Suprapubic skin (tissue), 4 donors: ENCODE measurements around the gene OXA1L. TPM values are rescaled to one million over a fixed set of nuclear protein-coding genes. Genes with fewer than 3 reads are reported as not detected.

Experiments used
- DNase-seq, 2 donors: peaks; one replicate each; pipeline ENCODE4 v3.0.0-alpha.2; 2019; ENCODE audit warnings: low spot score in 2 of 2
- H3K27ac ChIP-seq: fragments of 200-600 bp; sonication (generic); one replicate; pipeline ENCODE4 v1.5.1; 2019
- H3K27me3 ChIP-seq: fragments of 200-600 bp; sonication (generic); one replicate; pipeline ENCODE4 v1.5.1; 2019
- H3K36me3 ChIP-seq: fragments of 200-600 bp; sonication (generic); one replicate; pipeline ENCODE4 v1.5.1; 2019
- H3K4me1 ChIP-seq: fragments of 200-600 bp; sonication (generic); one replicate; pipeline ENCODE4 v1.5.1; 2019
- H3K4me3 ChIP-seq: fragments of 200-600 bp; sonication (generic); one replicate; pipeline ENCODE4 v1.5.1; 2019; ENCODE audit warnings: mild to moderate bottlenecking
- H3K9me3 ChIP-seq: fragments of 200-600 bp; sonication (generic); one replicate; pipeline ENCODE4 v1.5.1; 2019
- CTCF ChIP-seq, 2 donors: fragments of 200-600 bp in 1 of 2; fragments of 450-650 bp in 1 of 2; sonication (generic) in 1 of 2; IDR thresholded peaks; one replicate each; pipeline ENCODE4 v1.5.1; 2016 to 2019; ENCODE audit warnings: antibody characterized with exemption in 2 of 2, mild to moderate bottlenecking in 1 of 2, moderate library complexity in 1 of 2
- EP300 ChIP-seq: sonication (generic); formaldehyde crosslinking; IDR thresholded peaks from one replicate; pipeline ENCODE4 v1.6.1; 2017; ENCODE audit warnings: antibody characterized with exemption
- POLR2A ChIP-seq, 2 donors: fragments of 450-650 bp; IDR thresholded peaks; one replicate each; pipeline ENCODE4 v1.6.1; 2017; ENCODE audit warnings: antibody characterized with exemption in 2 of 2, mild to moderate bottlenecking in 2 of 2, moderate library complexity in 2 of 2
- POLR2AphosphoS5 ChIP-seq, 3 donors: sonication (generic); formaldehyde crosslinking; IDR thresholded peaks; one replicate each; pipeline ENCODE4 v1.6.1; 2017; ENCODE audit warnings: antibody characterized with exemption in 3 of 3
- WGBS: methylation state at CpG from one replicate; pipeline ENCODE4 v1.1.5; 2018; 5-methylcytosine and 5-hydroxymethylcytosine counted together
- total RNA-seq, 4 donors: library from RNA; depleted of rRNA; stranded (reverse); fragments of >200 nt; gene quantifications; one replicate each; pipeline ENCODE4 v1.1.0, GENCODE V29; 2016

The OXA1L gene
- total RNA-seq, 4 donors from 2014 or later: 75.7 to 107 (median 91.8) TPM

DNA sequence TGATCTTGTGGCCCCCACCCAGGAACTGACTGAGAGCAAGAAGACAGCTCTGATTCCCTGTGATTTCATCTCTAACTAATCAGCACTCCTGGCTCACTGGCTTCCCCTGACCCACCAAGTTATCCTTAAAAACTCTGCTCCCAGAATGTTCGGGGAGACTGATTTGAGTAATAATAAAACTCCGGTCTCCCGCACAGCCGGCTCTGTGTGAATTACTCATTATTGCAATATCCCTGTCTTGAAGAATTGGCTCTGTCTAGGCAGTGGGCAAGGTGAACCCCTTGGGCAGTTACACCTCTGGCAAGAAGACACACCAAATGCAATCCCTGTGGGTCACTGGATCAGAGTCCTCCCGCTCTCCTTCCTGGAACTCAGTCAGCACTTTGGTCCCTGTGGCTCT is 27.5 kb downstream of the OXA1L start:
- no peaks in the 10 kb centered on the region for H3K27me3 ChIP-seq
- no peaks in the 10 kb centered on the region for H3K36me3 ChIP-seq
- DNase-seq: no peak
- H3K4me3 ChIP-seq: no peak overlapping the region
- H3K9me3 ChIP-seq: no peaks in the 10 kb centered on the region
- H3K4me1 ChIP-seq: no peaks in the 10 kb centered on the region
- no peak for TF ChIP-seq CTCF (IDR thresholded peaks at IDR 0.05)
- no peak for TF ChIP-seq POLR2AphosphoS5 (IDR thresholded peaks at IDR 0.05)
- no peak for TF ChIP-seq POLR2A (IDR thresholded peaks at IDR 0.05)
- TF ChIP-seq EP300: no peak
- no peak overlapping the region for H3K27ac ChIP-seq
- 67% methylated on average over 4 of the region's 5 CpGs for WGBS

DNA sequence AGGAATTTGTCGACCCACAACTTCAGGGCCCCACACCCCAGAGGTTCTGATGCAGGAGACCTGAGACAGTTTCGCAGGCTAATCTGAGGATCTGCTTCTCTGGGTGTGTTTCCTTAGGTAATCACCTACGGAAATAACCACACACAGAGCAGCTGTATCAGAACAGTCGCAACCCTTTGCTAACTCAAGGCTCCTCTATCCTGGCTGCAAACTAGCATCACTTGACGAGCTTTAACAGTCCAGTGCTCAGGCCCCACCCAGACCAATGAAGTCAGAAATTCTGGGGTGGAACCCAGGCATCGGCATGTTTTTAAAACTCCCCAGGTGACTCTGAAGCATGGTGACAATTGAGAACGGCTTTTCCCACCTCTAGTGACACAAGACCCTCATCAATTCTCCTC is 28.1 kb downstream of the OXA1L start:
- Histone ChIP-seq H3K9me3 (no peaks in the 10 kb centered on the region), H3K4me3 (no peak overlapping the region), H3K27ac (no peak overlapping the region), H3K4me1 (no peaks in the 10 kb centered on the region), H3K27me3 (no peaks in the 10 kb centered on the region), H3K36me3 (no peaks in the 10 kb centered on the region)
- WGBS: 57% methylated on average over 3 of the region's 7 CpGs
- no peak for TF ChIP-seq POLR2AphosphoS5 (IDR thresholded peaks at IDR 0.05)
- TF ChIP-seq POLR2A (IDR thresholded peaks at IDR 0.05): no peak
- no peak for TF ChIP-seq CTCF (IDR thresholded peaks at IDR 0.05)
- no peak for TF ChIP-seq EP300
- DNase-seq: no peak

DNA sequence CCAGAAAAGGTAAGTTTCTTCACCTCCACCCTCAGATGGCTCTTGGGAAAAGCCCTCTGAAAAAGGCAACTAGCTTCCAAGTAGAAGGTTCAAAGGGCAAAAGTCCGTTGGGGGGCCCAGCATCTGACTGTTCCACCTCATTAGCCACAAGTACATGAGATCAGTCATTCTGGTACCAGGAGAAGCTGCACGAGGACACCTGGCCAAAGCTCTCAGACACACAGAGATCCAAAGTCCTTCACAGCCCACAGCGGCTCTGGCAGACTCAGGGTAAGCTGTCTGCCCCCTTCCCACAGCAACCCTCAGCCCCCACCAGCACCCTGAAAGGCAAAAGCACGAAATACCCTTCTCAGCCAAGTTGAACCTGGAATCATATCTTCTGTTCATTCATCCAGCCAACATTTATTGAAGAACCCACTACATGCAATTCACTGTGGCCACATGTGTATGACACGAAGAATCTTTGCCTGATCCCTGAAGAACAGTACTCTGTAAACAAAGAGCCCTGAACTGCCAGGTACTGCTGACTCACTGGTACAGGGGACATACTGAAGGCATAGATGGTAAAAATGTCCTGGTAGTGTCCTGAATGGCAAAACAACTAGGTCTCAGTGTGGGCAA is 29.7 kb downstream of the OXA1L start:
- no peaks in the 10 kb centered on the region for H3K36me3 ChIP-seq
- no peak overlapping the region for H3K4me3 ChIP-seq
- no peak overlapping the region for H3K27ac ChIP-seq
- TF ChIP-seq CTCF (IDR thresholded peaks at IDR 0.05): no peak
- TF ChIP-seq POLR2A (IDR thresholded peaks at IDR 0.05): no peak
- no peak for TF ChIP-seq EP300
- TF ChIP-seq POLR2AphosphoS5 (IDR thresholded peaks at IDR 0.05): no peak
- DNase-seq: no peak
- H3K27me3 ChIP-seq: no peaks in the 10 kb centered on the region
- WGBS: 78% methylated on average over 5 of the region's 5 CpGs
- no peaks in the 10 kb centered on the region for H3K4me1 ChIP-seq
- H3K9me3 ChIP-seq: no peaks in the 10 kb centered on the region

GRCh38 chr14:22797017-22797917 is 30.8 kb downstream of the OXA1L start:
- no peaks in the 10 kb centered on the region for H3K9me3 ChIP-seq
- H3K36me3 ChIP-seq: no peaks in the 10 kb centered on the region
- DNase-seq: no peak
- H3K4me1 ChIP-seq: no peaks in the 10 kb centered on the region
- H3K4me3 ChIP-seq: no peak overlapping the region
- 51% methylated on average over 5 of the region's 5 CpGs for WGBS
- no peaks in the 10 kb centered on the region for H3K27me3 ChIP-seq
- TF ChIP-seq CTCF (IDR thresholded peaks at IDR 0.05) (no peak), POLR2A (IDR thresholded peaks at IDR 0.05) (no peak), POLR2AphosphoS5 (IDR thresholded peaks at IDR 0.05) (no peak), EP300 (no peak)
- no peak overlapping the region for H3K27ac ChIP-seq

DNA sequence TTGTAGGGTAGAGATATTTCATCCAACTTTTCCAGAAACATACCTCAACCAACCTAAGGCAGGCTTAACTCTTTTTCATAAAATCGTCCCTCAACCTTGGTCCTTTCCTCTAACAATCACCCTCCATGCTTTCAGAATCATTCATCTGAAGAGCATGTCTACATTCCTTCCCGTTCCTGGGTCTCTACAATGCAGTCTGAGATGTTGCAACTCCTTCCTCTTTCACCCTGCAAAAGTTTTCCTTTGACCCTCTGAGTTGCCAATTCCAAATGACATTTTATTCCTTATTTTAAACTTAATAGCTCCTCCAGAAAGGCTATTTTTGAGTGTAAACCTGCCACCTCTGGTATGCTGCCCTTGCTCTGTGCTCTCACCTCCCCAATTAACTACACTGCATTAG is 32.0 kb downstream of the OXA1L start:
- H3K9me3 ChIP-seq: no peaks in the 10 kb centered on the region
- no peak overlapping the region for H3K27ac ChIP-seq
- H3K4me1 ChIP-seq: no peaks in the 10 kb centered on the region
- no peak overlapping the region for H3K4me3 ChIP-seq
- WGBS: 56% methylated on average over 2 of the region's 2 CpGs
- no peak for DNase-seq
- TF ChIP-seq POLR2A (IDR thresholded peaks at IDR 0.05): no peak
- no peak for TF ChIP-seq CTCF (IDR thresholded peaks at IDR 0.05)
- no peak for TF ChIP-seq POLR2AphosphoS5 (IDR thresholded peaks at IDR 0.05)
- no peak for TF ChIP-seq EP300
- no peaks in the 10 kb centered on the region for H3K36me3 ChIP-seq
- no peaks in the 10 kb centered on the region for H3K27me3 ChIP-seq
